HG02642 (cell line): ENCODE data around the gene TPO.
"Not testable (repeated sequence)": the region's sequence is repeated elsewhere in the genome, so short reads cannot be mapped to it uniquely, and the experiment has no call there.

Experiments
- ATAC-seq: cut with Tn5 transposase; IDR thresholded peaks from one replicate; pipeline ENCODE4 v1.9.1; 2021; ENCODE audit warnings: mild to moderate bottlenecking; ENCODE audit not compliant: unreplicated experiment, poor library complexity

Gene TPO

DNA sequence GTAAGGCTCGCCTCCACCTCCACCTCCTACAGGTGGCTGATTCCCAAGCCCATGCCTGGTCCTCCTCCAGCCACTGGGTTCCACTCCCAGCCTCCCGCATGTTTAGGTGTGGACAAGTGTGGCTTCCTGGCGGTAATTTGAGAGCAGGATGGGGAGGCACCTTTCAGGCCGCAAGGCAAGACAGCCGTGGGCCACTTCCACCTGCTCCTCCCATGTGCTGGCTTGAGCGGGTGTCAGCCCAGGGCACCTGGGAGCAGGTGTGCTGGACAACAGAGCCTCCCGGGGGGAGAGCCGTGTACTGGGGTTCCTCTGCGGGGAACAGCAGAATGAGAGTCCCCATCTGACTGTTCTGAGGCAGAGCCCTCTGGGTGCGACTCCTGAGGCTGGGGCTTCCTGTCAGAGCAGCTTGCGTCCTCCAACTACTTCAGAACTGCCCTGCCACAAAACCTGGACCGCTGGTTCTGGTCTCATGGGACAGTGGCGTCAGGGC is 83.9 kb downstream of the TPO start:
- no peak for ATAC-seq

DNA sequence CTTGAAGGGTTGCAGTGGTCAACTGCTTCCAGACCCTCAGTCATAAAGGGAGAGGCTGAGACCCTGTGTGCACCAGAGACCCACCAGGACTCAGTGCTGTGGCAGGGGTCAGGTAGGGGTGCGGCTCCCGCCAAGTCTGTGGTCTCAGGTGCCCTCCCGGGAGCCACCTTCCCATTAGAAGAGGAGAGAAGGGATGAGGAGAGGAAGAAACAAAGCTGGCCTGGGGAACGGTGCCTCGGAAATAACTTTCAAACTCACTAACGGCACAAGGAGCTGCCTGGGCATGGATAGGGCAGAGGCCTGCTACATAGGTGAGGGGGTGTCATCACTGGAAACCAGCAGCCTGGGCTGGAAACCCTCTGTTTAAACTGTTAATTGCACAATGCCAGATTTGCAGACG is 84.9 kb downstream of the TPO start:
- no peak for ATAC-seq

DNA sequence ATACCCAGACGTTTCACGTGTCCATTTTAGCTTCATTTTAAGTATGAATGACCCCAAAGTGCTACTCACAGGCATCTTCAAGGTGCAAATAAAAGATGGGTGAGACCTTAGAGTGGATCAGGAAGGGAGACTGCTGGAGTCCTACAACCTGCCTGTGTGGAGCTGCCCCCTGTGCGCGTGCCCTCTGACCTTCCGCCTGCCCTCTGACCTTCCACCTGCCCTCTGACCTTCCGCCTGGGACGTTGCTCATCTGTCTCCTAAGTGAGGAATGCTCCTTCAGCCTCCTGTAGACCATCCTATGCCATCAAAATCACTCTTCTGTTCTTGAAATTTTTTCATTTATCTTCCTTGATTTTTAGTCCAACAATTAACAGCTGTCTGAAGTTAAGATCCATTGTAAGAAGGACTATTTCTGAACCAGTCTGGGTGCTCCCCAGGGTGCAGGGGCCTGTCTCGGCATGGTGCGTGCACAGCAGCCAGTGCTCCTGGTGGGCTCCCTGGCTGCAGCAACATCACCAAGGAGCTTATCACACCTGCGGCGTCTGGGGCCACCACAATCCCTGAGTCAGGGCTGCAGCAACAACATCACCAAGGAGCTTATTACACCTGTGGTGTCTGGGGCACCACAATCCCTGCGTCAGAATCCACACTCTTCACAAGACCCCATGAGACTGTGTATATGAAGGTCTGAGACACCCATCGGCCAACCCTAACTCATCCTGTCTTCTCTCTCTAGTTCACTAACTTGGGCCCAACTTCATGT is 86.0 kb downstream of the TPO start:
- ATAC-seq = no peak

DNA sequence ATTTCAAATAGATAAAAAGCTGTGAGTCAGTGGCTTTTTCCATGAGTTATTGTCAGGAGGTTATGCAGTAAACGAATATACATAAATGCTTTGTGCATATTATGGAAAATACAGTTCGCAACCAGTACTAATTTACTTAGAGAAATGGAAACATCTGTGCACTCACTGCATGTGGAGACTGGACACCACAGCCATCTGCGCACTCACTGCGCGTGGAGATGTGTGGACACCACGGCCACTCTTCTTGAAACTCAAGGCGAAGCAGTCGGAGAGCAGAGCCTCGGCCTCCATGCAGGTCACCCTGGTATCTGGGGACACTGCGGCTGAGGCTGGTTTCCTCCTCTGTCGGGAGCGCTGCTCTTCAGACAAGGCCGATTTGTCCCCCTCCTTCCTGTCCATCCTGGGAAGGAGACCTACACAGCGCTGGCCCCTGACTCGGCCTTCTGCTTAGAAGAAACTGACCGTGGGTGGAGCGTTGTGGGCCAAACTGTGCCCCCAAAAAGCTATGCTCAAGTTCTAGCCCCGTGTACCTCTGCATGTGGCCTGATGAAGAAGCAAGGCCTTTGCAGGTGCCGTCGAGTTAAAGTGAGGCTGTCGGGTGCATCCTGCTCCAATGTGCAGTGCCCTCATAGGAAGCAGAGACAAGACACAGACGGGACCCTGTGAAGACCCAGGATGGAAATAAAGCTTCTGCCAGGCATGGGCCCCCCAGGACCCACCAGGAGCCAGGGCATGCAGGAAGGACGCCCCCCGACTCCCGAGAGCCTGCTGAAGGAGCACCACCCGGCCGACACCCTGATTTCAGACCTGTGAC is 88.0 kb downstream of the TPO start:
- ATAC-seq = no peak

DNA sequence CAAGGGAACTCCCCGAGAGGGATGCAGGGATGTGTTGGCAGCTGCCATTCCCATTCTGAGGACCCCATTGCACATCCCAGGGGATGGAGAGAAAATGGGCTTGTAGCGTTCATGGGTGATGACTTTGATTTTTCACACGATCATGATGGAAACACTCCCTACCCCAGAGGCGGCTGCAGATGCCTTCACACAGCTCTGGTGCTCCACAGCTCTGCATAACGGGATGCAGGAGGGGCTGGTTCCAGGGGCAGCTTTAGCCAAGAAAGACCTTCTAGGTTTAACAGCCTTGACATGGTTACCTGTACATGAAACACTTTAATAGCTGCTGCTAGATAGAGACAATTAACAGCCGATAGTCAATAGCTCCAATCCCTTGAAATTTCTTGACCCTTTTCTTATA is 88.7 kb downstream of the TPO start:
- ATAC-seq = no peak

DNA sequence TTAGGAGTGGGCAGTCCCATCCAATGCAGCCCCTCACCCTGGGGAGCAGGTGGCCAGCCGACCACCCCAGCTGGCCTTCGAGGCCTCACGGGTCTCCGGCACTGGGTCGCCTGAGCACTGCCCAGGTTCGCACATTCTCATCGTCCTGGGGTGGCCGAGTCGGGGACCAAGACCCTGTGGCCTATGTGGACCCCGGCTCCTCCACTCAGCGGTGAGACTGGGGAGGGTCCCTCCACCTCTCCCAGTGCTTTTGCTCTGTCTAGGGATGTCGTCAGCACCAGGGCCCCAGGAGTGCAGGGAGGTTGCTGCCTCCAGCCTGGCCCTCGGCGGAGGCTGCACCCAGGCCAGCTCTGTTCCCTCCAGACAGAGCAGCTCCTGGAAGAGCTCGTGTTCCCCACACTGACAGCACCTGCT is 89.6 kb downstream of the TPO start:
- ATAC-seq = no peak

DNA sequence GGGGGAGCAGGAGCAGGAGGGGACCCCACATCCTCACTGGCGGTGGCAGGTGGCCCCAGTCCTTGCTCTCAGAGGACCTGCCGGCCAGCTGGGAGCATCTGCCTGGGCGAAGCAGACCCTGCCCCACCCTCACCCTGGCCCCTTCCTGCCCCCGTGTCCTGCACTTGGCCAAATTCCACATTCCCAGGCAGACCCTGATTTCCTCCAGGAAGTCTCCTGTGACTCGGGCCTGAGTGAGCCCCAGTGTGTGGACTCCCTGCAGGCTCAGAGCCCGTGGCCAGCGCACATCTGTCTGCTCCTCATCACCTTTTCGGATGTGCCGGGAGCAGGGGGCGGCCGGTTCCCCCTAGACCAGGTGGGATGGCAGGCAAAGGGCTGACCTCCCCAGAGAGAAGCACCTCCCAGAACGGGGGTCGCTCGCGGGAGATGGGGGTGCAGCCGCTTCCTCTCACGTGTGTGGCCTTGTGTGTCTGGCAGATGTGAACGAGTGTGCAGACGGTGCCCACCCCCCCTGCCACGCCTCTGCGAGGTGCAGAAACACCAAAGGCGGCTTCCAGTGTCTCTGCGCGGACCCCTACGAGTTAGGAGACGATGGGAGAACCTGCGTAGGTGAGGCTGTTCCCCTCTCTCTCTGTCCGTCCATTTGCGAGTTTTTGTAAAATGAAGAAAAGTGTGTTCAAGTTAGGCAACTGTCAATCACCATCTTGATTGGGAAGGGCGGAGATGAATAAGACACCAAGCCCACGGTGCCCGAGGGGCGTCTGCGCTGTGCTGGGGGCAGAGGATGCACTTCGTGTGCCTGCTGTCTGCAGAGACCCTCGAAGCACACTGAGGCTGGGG is 90.4 kb downstream of the TPO start:
- ATAC-seq = no peak

DNA sequence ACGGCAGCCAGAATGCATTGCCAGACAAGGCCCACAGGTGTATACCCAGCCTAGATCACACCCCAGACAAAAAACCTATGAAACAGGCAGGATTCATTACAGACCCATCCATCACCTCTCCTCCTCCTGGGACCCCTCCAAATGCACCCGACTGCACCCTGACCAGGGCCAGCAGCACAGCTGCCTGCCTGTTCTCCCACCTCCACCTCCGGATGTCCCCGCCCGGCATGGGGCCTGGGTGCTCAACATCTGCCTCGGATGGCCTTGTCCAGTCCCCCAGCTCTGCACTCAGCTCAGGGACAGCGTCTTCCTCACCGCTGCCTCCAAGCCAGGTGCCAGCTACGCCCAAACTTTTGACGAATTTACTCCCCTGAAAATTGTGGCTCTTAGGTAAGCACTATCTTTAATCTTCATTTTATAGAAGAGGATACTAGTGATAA is 91.1 kb downstream of the TPO start:
- no peak for ATAC-seq

DNA sequence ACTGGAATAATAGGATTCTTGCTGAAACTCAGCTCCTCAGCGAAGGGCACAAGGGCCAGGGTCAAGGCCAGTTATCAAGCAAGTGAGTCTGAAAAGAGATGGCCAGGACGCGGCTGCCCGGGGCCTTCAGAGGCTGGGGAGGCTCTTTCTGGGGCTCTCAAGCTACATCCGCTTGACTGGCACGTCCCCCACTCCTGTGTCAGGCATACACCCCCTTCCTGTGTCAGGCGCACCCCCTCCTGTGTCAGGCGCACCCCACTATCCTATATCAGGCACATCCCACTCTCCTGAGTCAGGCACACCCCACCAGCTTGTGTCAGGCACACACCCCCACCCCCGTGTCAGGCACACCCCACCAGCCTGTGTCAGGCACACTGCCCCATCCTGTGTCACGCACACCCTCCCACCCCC is 91.8 kb downstream of the TPO start:
- ATAC-seq = no peak

DNA sequence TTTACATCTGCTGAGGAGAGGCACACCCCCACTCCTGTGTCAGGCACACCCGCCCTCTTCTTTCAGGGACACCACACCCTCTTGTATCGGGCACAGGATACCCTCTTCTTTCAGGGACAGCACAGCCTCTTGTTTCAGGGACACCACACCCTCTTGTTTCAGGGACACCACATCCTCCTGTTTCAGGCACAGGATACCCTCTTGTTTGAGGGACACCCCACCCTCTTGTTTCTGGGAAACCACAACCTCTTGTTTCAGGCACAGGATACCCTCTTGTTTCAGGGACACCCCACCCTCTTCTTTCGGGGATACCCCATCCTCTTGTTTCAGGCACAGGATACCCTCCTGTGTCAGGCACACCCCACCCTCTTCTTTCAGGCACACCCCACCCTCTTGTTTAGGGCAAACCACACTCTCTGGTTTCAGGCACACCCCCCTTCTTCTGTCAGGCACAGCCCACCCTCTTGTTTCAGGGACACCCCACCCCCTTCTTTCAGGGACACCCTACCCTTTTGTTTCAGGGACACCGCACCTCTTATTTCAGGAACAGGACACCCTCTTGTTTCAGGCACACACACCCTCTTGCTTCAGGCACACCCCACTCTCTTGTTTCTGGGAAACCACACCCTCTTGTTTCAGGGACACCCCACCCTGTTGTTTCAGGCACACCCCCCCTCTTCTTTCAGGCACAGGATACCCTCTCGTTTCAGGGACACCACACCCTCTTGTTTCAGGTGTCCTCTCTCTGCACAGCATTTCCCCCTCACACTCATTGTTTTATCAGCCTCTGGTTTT is 96.2 kb downstream of the TPO start:
- ATAC-seq = no peak

DNA sequence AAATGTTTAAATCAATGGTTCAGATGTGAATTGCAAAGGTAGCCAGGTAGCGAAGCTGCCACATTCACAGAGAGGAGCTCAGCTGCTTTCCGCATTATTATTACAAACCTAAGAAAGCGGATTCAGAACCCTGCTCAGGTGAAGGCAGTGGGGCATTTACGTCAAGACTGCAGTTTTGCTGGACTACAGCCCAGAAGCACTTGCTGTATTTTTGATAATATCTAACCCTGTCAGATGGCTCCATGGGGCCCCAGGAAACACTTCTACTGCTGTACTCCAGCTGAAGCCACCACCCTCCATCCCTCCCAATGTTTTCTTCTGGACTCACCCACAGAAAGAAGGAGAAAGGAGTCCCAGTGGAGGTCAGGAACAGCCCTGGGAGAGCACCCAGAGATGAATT is 96.9 kb downstream of the TPO start:
- no peak for ATAC-seq

DNA sequence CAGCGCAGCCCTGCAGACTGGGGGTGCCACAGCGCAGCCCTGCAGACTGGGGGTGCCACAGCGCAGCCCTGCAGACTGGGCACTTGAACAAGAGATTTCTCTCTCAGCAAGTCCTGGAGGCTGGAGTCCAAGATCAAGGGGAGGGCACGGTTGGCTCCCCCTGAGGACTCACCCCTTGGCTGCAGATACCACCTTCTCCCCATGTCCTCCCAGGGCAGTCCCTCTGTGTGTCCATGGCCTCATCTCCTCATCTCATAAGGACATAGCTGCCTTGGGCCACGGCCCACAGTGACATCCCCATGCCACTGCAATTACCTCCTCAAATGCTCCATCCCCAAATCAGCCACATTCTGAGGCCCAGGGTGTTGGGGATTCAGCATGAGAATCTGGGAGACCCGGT is 98.2 kb downstream of the TPO start:
- ATAC-seq = no peak

DNA sequence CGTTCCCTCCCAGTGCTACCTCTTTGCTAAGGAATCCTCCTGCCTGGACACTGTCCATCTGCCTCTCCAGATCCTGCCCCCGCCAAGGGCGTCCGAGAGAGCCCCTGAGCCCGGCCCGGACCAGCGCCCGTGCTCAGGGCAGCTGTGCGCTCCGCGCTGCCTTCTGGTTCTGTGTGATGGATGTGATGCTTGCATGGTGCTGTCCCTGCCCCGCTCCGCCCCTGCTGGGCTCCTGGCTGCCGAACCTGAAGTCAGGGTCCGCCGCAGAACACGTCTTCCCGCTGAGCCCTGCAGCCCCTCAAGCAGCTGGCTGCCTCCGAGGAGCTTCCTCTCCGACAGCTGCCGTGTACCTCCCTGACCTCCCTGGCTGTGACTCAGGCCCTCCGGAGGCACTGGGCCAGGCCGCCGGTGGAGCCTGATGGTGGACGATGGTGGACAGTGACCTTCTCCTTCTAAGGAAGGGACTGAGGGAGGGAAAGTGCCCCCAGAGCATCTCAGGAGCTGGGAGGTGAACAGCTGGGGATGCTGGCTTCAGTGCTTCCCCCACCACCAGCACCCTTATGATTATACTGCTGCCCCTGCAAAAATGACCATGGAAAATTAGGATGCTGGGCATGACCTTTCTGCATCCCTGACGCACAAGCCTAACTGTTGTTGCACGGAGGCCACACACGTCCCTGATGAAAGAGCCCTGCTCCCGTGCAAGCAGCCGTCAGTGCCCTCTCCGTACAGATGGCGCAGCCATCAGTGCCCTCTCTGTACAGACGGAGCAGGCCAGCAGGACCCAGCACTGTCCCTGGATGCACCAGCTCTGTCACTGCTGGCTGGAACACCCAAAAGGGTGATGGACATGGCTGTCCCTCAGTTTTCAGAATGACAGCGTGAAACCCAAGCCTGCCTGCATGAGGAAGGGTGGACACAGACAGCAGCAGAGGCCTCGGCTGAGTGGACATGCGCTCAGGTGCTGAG is 99.3 kb downstream of the TPO start:
- no peak for ATAC-seq

DNA sequence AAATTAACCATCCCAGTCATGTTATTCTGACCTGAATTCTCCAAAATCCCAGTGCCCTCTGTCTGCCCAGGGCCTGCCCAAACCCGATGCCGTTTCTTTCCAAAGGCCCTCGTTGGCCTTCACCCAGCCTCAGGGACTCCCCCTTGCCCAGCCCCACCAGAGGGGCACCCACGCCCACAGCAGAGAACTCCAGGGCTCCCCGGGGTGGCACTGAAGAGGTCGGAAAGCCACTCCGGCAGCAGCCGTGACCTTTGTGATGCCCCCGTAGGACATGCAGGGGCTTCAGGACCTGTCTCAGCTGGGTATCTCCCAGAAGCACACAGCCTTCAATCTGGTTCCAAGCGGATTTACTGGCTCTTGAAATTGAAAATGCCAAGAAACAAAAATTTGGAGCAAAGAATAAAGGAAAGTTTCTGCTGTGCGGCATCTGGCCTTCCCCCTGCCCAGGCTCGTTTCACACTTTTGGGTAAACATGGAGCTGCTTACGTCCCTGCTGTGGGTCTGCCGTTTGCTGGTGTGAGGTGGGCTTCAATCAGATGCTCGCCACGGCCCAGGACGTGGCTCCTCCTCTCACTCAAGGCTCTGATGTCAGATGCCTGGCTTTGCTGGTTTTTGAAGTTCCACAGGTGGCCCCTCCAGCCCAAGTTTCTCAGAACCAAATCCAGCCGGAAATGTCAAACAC is 101.3 kb downstream of the TPO start:
- no peak for ATAC-seq

DNA sequence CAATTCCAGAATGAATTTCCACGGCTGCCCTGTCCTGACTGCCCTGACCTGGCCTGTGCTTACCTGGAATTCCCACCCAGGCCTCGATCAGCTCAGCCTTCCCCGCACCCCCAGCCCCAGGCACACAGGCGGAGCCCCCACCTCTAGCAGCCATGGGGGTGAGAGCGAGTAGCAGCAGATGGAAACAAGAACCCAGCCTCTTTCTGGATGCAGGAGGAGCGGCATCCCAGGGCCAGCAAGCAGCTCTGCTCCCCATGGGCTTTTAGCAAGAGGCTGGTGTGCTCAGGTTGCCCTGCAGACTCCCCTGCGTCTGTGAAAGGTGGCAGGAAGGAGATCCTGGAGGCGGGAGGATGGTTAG is 101.8 kb downstream of the TPO start:
- ATAC-seq = no peak

DNA sequence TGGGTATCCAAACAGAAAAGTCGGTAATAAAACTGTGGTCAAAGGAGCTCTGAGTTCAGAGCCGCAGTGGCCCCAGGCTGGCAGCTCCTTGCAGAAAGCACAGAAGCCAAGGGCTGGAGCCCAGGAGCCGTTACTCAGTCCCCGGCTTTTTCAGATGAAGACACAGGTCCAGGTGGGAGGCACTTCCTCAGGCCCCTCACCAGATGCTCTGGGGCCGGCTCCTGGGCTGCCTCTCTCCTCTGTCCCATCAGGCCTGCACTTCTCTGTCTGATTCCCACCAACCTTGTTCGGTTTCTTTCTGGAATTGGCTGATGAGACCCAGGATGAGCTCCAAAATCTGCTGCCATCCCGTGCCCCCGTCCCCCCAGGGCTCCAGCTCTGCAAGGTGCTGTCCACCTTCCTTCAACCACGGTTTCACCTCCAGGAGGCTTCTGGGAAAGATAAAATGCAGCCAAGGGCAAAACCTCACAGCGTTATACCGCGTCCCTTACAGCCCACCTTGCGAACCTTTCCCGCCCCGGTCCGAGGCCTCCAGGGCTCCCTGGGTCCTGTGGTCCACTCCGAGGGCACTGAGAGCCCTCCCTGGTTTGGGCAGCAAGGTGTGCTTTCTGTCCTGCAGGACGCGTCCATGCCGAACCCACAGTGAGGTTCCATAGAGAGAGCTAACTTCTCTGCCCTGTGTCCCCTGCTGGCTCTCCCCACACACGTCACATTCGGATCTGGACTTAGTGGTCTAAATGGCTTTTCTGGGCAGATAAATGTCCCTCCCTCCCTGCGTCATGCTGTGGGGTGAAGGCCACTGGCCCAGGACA is 102.9 kb downstream of the TPO start:
- ATAC-seq = no peak

DNA sequence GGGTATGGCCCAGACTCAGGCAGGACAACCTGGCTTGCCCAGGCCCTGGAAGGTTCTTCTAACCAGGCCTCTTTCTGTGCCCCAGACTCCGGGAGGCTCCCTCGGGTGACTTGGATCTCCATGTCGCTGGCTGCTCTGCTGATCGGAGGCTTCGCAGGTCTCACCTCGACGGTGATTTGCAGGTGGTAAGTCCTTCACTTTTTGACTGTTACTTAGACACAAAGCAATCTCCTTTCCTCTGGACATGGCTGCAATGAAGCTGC is 103.5 kb downstream of the TPO start:
- no peak for ATAC-seq

DNA sequence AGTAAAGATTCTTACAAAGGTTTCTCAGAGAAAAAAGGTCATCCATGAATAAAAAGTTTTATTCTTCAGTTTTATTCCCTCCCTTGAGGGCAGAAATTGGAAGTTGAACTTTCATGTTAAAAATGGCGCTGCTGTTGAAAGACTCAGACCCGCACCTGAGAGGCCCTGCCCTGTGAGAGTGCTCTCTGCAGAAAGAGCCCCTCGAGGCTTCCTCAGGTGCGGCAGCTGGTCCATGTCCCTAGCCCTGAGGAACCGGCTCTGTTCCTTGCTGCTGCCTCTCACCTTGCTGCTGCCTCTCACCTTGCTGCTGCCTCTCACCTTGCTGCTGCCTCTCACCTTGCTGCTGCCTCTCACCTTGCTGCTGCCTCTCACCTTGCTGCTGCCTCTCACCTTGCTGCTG is 104.0 kb downstream of the TPO start:
- not testable (repeated sequence) for ATAC-seq
